A549 treated with AZD2906 at 1 μM for 4 hours (cell line): ENCODE results near the gene MORN5. TPM values are rescaled to one million over a fixed set of nuclear protein-coding genes. Genes with fewer than 3 reads are reported as not detected.

Experiments
- total RNA-seq: library from RNA; stranded (reverse); fragments of 200-300 nt; extraction: Qiagen RNA extraction; gene quantifications from 5 replicates; pipeline ENCODE4 v1.2.3, GENCODE V29; 2022

MORN5 gene
- not detected in 5 replicates for total RNA-seq

DNA sequence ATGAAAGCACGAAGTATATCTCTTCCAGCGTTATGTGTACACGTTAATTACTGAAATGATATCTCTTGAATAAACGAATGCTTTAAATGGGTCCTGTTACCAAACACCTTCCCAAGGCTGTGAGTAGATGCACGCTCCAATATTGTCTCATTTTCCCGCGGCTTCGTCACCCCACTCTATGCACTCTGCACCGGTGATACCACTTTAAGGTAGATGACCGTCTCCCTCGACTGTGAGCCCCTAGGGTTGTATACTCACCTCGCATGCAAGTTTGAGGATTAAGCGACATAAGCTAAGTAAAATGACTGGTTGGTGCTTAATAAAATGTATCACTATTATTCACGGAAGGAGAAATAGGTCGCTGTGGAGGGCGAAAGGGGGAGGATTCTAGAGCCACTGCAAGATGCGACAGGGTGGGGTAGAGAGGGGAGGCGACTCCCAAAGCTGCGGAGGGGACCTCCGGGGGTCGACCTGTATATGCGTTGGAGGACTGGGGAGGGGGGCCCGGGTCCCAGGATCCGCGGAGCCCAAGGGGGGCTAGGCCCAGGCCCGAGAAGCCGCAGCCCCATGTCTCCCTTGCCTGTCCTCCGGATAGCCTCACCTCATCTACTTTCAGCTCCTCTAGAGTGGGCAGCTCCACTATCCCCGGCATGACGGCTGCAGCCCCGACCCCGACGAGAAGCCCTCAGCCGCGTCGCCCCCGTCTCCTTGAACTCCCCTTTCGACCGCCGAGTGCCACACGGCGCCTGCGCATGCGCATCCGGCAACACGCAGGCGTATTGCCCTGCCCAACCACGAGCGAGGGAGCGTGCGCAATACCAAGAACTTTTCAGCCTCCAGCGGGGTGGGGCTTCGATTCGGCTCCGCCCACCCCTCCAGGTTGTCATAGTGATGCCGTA lies at the start of gene MORN5, which contains the start of gene NDUFA8:
Gene MORN5 (plus strand): TSS at position 883 of the 899 bp plus-strand sequence. CDS start 65 bp downstream, outside the sequence.
Gene NDUFA8 (minus strand): TSS at position 754 of the 899 bp plus-strand sequence. CDS start 102 bp downstream, at position 652.

DNA sequence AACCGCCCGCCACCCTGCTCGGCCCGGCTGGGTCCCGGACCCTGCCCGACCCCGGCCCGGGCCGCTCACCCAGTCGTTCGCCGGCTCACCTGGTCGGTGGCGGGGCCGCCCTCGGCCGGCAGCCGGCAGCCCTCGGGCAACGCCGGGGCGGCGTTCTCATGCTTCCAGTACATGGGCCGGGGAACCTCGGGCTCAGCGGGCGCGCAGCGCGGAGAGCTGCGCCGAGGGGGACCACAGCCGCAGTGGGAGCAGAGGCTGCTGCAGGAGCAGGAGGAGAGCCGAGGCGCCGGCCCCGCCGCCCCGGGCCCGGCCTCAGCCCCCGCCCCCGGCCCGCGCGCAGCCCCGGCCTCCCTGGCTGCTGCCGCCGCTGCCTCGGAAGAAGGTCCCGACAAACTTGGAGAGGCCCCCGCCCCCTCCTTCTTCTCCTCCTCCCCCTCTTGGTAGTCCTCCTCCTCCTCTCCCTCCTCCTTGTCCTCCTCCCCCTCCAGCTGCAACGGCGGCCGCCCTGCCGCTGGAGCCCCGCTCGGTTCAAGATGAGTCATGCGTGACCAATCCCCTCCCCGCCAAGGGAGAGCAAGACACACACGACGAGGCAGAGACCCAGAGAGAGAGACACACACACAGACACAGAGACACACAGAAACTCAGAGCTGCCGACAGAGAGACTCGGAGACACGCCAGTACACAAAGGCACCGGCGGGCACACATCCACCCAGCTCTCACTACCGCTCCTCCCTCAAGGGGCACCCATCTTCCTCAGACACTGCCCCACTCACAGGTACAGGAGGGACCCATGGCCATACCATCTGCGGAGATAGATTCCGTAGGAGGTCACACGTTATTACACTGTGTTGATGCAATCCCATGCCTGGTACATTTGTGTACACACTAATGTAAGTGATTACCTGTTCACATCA lies 69.1 kb downstream of the MORN5 start, which contains the start of gene LHX6:
Gene LHX6 (minus strand): TSS at position 390 of the 917 bp plus-strand sequence. CDS start 217 bp downstream, at position 173.

Other genes with a start within 250 kb of the MORN5 start
- 3.7 to 5.4 TPM (median 4.6 TPM) in 5 replicates for gene TTLL11, start 66.6 kb upstream of the MORN5 start, total RNA-seq
- 102 to 122 TPM (median 115 TPM) in 5 replicates for gene NDUFA8, start 129 bp upstream of the MORN5 start, total RNA-seq
- gene LHX6, start 69.0 kb downstream of the MORN5 start, total RNA-seq, result 3.1 to 3.8 TPM (median 3.3 TPM) in 5 replicates
- 16.4 to 25.7 TPM (median 22.8 TPM) in 5 replicates for gene RBM18, start 104.9 kb downstream of the MORN5 start, total RNA-seq
- gene MRRF, start 105.0 kb downstream of the MORN5 start, total RNA-seq, result 64.4 to 75.7 TPM (median 67.1 TPM) in 5 replicates
- 1.5 to 2.0 TPM (median 1.8 TPM) in 5 replicates for gene PTGS1, start 211.1 kb downstream of the MORN5 start, total RNA-seq